HepG2 (cell line): ENCODE data around the gene PTPA. TPM values are rescaled to one million over a fixed set of nuclear protein-coding genes. Genes with fewer than 3 reads are reported as not detected.

Source experiments
- EED ChIP-seq: sonication (generic); formaldehyde crosslinking; IDR thresholded peaks from 2 replicates; pipeline ENCODE4 v1.5.0; 2020; ENCODE audit warnings: mild to moderate bottlenecking, missing genetic modification reagents
- ELF3 ChIP-seq: IDR thresholded peaks from 2 replicates; pipeline ENCODE4 v1.6.1; 2016; ENCODE audit warnings: missing genetic modification reagents, missing compliant biosample characterization
- GFI1 ChIP-seq: sonication (generic); formaldehyde crosslinking; IDR thresholded peaks from 2 replicates; pipeline ENCODE4 v1.5.0; 2020; ENCODE audit warnings: missing genetic modification reagents, mild to moderate bottlenecking, borderline replicate concordance
- TEAD3 ChIP-seq: optimal IDR thresholded peaks from 2 replicates; pipeline ENCODE3; 2016; ENCODE audit warnings: borderline replicate concordance
- ZNF572 ChIP-seq: sonication (generic); formaldehyde crosslinking; IDR thresholded peaks from 2 replicates; pipeline ENCODE4 v1.5.1; 2020; ENCODE audit warnings: mild to moderate bottlenecking, missing genetic modification reagents
- ZNF607 ChIP-seq: sonication (generic); formaldehyde crosslinking; IDR thresholded peaks from 2 replicates; pipeline ENCODE4 v1.5.1; 2020; ENCODE audit warnings: missing genetic modification reagents, mild to moderate bottlenecking, borderline replicate concordance
- ZNF670 ChIP-seq: sonication (generic); formaldehyde crosslinking; IDR thresholded peaks from 2 replicates; pipeline ENCODE4 v1.8.0; 2022; ENCODE audit warnings: mild to moderate bottlenecking, missing genetic modification reagents, borderline replicate concordance
- ZNF790 ChIP-seq: sonication (generic); formaldehyde crosslinking; IDR thresholded peaks from 2 replicates; pipeline ENCODE4 v1.8.0; 2022; ENCODE audit warnings: missing genetic modification reagents, mild to moderate bottlenecking, borderline replicate concordance
- ZNF879 ChIP-seq: sonication (generic); formaldehyde crosslinking; IDR thresholded peaks from 2 replicates; pipeline ENCODE4 v1.8.1; 2023; ENCODE audit warnings: missing genetic modification reagents
- ZSCAN20 ChIP-seq: sonication (generic); formaldehyde crosslinking; IDR thresholded peaks from 2 replicates; pipeline ENCODE4 v1.4.0; 2020; ENCODE audit warnings: missing genetic modification reagents, mild to moderate bottlenecking, borderline replicate concordance
- polyA plus RNA-seq, 8 experiments: library from polyadenylated mRNA; depleted of rRNA in 3 of 8; stranded (reverse) in 7 of 8; unstranded in 1 of 8; fragments of >200 nt; fragmentation: Illumina TruSeq in 4 of 8; extraction: Trizol in 4 of 8; gene quantifications; 2 replicates each; pipeline versions ENCODE4 v1.2.1 to v1.2.3, GENCODE V29; 2011 to 2016; ENCODE audit warnings: low read depth in 4 of 8, missing spikeins in 1 of 8, mixed read lengths in 1 of 8; ENCODE audit not compliant: insufficient read depth in 1 of 8
- total RNA-seq, 5 experiments: library from RNA; depleted of rRNA; stranded (reverse); fragments of >200 nt; fragmentation: Illumina TruSeq; extraction: Trizol; gene quantifications; 2 replicates each; pipeline ENCODE4 v1.2.3, GENCODE V29; 2016; ENCODE audit warnings: low read depth in 1 of 5
- TF ChIP-seq, protein P1 (sequence below): sonication (generic); formaldehyde crosslinking; IDR thresholded peaks from one replicate; pipeline ENCODE4 v1.5.1; 2020; ENCODE audit warnings: mild to moderate bottlenecking, missing genetic modification reagents; ENCODE audit errors: not compliant biosample characterization
- TF ChIP-seq, protein P2 (sequence below): sonication (generic); formaldehyde crosslinking; IDR thresholded peaks from 2 replicates; pipeline ENCODE4 v1.9.0; 2021; ENCODE audit warnings: missing genetic modification reagents, borderline replicate concordance
- TF ChIP-seq, protein P3 (sequence below): sonication (generic); formaldehyde crosslinking; IDR thresholded peaks from 2 replicates; pipeline ENCODE4 v1.4.0; 2020; ENCODE audit warnings: missing genetic modification reagents
- TF ChIP-seq, protein P4 (sequence below): sonication (generic); formaldehyde crosslinking; IDR thresholded peaks from 2 replicates; pipeline ENCODE4 v1.4.0; 2020; ENCODE audit warnings: missing genetic modification reagents

PTPA gene
- total and polyA plus RNA-seq, 2 of the 13 experiments (the other 11 are each of a cell fraction or from before 2014, with no cell fraction given): 79.3 to 105 TPM

DNA sequence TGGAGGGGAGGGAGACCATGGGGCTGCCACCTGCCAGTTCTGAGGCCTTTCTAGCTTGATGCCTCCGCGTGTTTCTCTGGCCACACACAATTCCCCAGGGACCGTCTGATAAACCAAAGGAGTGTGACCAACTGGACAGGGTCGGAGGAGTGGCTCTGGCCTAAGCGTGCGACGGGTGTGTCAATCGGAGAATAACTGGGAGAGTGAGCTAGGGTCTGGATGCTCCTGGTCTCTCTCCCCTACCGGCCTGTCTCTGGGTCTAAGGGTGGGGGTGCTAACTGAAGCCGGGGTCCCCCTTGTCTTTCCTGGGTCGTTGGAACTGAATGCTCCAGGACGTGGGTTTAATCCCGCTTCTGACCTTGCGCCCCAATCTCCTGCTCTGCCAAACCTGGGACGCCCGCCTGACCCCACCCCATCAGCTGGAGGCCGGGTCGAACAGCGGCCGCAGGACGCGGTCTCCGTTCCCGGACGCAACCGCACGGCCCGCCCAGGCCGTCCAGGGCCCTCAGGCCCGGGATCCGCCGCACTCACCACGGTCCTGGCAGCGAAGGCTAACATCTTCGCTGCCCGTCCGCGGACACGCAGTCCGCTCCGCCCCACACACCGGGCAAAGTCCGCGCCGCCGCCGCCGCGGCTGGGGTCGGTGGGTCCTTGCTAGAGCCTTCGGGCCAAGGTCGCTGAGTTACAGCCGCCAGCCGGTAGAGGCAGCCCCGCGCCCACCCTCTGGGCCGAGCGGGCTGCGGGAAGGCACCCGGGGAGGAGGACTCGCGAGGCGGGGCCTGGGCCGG, 1.1 kb upstream of the PTPA start (continued):
- TF ChIP-seq, protein P1, sequence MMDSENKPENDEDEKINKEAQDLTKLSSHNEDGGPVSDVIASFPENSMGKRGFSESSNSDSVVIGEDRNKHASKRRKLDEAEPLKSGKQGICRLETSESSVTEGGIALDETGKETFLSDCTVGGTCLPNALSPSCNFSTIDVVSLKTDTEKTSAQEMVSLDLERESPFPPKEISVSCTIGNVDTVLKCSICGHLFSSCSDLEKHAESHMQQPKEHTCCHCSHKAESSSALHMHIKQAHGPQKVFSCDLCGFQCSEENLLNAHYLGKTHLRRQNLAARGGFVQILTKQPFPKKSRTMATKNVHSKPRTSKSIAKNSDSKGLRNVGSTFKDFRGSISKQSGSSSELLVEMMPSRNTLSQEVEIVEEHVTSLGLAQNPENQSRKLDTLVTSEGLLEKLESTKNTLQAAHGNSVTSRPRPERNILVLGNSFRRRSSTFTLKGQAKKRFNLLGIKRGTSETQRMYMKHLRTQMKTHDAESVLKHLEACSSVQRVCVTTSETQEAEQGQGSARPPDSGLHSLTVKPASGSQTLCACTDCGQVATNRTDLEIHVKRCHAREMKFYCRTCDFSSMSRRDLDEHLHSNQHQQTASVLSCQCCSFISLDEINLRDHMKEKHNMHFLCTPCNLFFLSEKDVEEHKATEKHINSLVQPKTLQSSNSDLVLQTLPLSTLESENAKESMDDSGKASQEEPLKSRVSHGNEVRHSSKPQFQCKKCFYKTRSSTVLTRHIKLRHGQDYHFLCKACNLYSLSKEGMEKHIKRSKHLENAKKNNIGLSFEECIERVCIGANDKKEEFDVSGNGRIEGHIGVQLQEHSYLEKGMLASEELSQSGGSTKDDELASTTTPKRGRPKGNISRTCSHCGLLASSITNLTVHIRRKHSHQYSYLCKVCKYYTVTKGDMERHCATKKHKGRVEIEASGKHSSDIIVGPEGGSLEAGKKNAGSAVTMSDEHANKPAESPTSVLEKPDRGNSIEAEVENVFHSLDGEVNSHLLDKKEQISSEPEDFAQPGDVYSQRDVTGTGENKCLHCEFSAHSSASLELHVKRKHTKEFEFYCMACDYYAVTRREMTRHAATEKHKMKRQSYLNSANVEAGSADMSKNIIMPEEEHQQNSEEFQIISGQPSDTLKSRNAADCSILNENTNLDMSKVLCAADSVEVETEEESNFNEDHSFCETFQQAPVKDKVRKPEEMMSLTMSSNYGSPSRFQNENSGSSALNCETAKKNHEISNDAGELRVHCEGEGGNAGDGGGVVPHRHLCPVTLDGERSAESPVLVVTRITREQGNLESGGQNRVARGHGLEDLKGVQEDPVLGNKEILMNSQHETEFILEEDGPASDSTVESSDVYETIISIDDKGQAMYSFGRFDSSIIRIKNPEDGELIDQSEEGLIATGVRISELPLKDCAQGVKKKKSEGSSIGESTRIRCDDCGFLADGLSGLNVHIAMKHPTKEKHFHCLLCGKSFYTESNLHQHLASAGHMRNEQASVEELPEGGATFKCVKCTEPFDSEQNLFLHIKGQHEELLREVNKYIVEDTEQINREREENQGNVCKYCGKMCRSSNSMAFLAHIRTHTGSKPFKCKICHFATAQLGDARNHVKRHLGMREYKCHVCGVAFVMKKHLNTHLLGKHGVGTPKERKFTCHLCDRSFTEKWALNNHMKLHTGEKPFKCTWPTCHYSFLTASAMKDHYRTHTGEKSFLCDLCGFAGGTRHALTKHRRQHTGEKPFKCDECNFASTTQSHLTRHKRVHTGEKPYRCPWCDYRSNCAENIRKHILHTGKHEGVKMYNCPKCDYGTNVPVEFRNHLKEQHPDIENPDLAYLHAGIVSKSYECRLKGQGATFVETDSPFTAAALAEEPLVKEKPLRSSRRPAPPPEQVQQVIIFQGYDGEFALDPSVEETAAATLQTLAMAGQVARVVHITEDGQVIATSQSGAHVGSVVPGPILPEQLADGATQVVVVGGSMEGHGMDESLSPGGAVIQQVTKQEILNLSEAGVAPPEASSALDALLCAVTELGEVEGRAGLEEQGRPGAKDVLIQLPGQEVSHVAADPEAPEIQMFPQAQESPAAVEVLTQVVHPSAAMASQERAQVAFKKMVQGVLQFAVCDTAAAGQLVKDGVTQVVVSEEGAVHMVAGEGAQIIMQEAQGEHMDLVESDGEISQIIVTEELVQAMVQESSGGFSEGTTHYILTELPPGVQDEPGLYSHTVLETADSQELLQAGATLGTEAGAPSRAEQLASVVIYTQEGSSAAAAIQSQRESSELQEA (CRISPR knock-in tag): peak; percentile 68
- TF ChIP-seq GFI1 (no peak), ZNF670 (CRISPR knock-in tag) (peak; percentile 55; the same call in 1 of the 2 replicates), ZNF572 (CRISPR knock-in tag) (no peak), EED (no peak), ZNF879 (CRISPR knock-in tag) (peak; percentile 47; the same call in 1 of the 2 replicates), TEAD3 (CRISPR knock-in tag) (peak; percentile 13), ZNF790 (peak; percentile 56; the same call in 1 of the 2 replicates), ZNF607 (CRISPR knock-in tag) (peak; percentile 45; the same call in 1 of the 2 replicates), ELF3 (0 out of 2 replicates have a peak, but pooled peaks have one; percentile 4), ZSCAN20 (CRISPR knock-in tag) (peak; percentile 58; the same call in 1 of the 2 replicates)
- TF ChIP-seq, protein P2, sequence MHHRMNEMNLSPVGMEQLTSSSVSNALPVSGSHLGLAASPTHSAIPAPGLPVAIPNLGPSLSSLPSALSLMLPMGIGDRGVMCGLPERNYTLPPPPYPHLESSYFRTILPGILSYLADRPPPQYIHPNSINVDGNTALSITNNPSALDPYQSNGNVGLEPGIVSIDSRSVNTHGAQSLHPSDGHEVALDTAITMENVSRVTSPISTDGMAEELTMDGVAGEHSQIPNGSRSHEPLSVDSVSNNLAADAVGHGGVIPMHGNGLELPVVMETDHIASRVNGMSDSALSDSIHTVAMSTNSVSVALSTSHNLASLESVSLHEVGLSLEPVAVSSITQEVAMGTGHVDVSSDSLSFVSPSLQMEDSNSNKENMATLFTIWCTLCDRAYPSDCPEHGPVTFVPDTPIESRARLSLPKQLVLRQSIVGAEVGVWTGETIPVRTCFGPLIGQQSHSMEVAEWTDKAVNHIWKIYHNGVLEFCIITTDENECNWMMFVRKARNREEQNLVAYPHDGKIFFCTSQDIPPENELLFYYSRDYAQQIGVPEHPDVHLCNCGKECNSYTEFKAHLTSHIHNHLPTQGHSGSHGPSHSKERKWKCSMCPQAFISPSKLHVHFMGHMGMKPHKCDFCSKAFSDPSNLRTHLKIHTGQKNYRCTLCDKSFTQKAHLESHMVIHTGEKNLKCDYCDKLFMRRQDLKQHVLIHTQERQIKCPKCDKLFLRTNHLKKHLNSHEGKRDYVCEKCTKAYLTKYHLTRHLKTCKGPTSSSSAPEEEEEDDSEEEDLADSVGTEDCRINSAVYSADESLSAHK: no peak
- TF ChIP-seq, protein P3, sequence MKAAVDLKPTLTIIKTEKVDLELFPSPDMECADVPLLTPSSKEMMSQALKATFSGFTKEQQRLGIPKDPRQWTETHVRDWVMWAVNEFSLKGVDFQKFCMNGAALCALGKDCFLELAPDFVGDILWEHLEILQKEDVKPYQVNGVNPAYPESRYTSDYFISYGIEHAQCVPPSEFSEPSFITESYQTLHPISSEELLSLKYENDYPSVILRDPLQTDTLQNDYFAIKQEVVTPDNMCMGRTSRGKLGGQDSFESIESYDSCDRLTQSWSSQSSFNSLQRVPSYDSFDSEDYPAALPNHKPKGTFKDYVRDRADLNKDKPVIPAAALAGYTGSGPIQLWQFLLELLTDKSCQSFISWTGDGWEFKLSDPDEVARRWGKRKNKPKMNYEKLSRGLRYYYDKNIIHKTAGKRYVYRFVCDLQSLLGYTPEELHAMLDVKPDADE: peak; percentile 65; the same call in 1 of the 2 replicates
- TF ChIP-seq, protein P4, sequence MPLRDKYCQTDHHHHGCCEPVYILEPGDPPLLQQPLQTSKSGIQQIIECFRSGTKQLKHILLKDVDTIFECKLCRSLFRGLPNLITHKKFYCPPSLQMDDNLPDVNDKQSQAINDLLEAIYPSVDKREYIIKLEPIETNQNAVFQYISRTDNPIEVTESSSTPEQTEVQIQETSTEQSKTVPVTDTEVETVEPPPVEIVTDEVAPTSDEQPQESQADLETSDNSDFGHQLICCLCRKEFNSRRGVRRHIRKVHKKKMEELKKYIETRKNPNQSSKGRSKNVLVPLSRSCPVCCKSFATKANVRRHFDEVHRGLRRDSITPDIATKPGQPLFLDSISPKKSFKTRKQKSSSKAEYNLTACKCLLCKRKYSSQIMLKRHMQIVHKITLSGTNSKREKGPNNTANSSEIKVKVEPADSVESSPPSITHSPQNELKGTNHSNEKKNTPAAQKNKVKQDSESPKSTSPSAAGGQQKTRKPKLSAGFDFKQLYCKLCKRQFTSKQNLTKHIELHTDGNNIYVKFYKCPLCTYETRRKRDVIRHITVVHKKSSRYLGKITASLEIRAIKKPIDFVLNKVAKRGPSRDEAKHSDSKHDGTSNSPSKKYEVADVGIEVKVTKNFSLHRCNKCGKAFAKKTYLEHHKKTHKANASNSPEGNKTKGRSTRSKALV (CRISPR knock-in tag): 0 out of 2 replicates have a peak, but pooled peaks have one; percentile 42
